WERI-Rb-1 (cell line): Measurements from ENCODE around the gene C17orf107.
A peak's percentile ranks its signal among the peaks of the same experiment; 100 is the strongest.

ENCODE experiments used
- DNase-seq: peaks from one replicate; pipeline ENCODE4 v3.0.0-alpha.2; 2020
- H3K27ac ChIP-seq: fragments of 250-450 bp; sonication (Bioruptor Pico); 2 replicates; pipeline ENCODE4 v1.5.1; 2020; ENCODE audit warnings: mild to moderate bottlenecking, moderate library complexity
- H3K27me3 ChIP-seq: fragments of 250-450 bp; sonication (Bioruptor Pico); 2 replicates; pipeline ENCODE4 v1.5.1; 2021; ENCODE audit warnings: mild to moderate bottlenecking, low read depth, moderate library complexity; ENCODE audit not compliant: insufficient read depth, severe bottlenecking
- H3K36me3 ChIP-seq: fragments of 250-450 bp; sonication (Bioruptor Pico); 2 replicates; pipeline ENCODE4 v1.5.1; 2020; ENCODE audit warnings: mild to moderate bottlenecking, moderate library complexity
- H3K4me3 ChIP-seq: 2 replicates; pipeline ENCODE4 v1.5.1; 2011; ENCODE audit warnings: low read depth, mild to moderate bottlenecking, control low read depth, low read length
- H3K9me3 ChIP-seq: fragments of 250-450 bp; sonication (Bioruptor Pico); 2 replicates; pipeline ENCODE4 v1.5.1; 2021; ENCODE audit warnings: mild to moderate bottlenecking, moderate library complexity; ENCODE audit not compliant: severe bottlenecking
- TF ChIP-seq, protein P1 (sequence below): IDR thresholded peaks from 2 replicates; pipeline ENCODE4 v1.5.1; 2011; ENCODE audit warnings: low read depth, mild to moderate bottlenecking, control low read depth, inconsistent platforms, low read length

The C17orf107 gene

GRCh38 chr17:4938688-4939545, 39.6 kb downstream of the C17orf107 start:
- peaks cover 42% of the 10 kb centered on the region for H3K36me3 ChIP-seq
- TF ChIP-seq, protein P1, sequence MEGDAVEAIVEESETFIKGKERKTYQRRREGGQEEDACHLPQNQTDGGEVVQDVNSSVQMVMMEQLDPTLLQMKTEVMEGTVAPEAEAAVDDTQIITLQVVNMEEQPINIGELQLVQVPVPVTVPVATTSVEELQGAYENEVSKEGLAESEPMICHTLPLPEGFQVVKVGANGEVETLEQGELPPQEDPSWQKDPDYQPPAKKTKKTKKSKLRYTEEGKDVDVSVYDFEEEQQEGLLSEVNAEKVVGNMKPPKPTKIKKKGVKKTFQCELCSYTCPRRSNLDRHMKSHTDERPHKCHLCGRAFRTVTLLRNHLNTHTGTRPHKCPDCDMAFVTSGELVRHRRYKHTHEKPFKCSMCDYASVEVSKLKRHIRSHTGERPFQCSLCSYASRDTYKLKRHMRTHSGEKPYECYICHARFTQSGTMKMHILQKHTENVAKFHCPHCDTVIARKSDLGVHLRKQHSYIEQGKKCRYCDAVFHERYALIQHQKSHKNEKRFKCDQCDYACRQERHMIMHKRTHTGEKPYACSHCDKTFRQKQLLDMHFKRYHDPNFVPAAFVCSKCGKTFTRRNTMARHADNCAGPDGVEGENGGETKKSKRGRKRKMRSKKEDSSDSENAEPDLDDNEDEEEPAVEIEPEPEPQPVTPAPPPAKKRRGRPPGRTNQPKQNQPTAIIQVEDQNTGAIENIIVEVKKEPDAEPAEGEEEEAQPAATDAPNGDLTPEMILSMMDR, result no peak
- no peak for DNase-seq
- H3K9me3 ChIP-seq, result no peaks in the 10 kb centered on the region
- H3K4me3 ChIP-seq, result peak overlapping the region; percentile 95
- H3K27me3 ChIP-seq, result no peaks in the 10 kb centered on the region
- peak overlapping the region; percentile 97 for H3K27ac ChIP-seq

GRCh38 chr17:4939546-4939795, 40.1 kb downstream of the C17orf107 start:
- H3K36me3 ChIP-seq, result peaks cover 47% of the 10 kb centered on the region
- H3K4me3 ChIP-seq, result peak overlapping the region; percentile 95
- H3K27me3 ChIP-seq, result no peaks in the 10 kb centered on the region
- H3K9me3 ChIP-seq, result no peaks in the 10 kb centered on the region
- DNase-seq, result no peak
- TF ChIP-seq, protein P1, result no peak
- H3K27ac ChIP-seq, result peak overlapping the region; percentile 97

DNA sequence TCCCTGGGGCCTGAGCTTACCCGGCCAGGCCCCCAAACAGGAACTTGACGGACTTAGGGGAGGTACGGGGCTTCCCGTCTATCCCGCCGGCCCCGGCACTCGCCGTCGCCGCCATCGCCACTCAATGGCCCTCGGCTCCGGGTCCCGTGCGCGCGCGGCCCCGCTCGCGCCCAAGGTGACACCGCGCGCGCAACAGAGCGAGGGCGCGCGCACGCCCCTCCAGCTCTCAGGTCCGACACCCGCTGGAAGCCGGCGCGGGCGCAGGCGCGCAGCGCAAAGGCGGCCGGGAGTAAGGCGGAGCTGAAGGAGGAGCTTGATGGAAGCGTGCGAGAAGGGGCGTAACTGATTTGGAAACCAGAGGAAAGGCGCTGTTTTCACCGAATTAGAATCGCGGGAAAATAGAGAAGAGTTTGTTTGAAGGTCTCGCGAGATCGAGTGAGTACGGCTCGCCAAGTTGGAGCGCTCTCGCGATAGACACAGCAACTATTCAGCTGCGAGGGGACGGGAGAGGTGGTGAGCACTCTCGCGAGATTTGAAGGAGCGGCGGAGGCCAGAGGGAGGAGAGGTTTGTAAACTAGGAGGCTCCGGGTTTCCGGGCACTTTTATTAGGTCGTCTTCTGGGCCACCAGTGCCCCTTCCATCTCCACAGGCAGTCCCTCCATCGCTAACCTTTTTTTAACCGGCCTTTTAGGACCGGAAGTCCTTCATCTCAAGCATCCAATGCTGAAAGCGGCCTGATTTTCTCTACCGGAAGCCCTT, 40.6 kb downstream of the C17orf107 start, which contains the start of the genes RNF167 and SLC25A11:
Gene RNF167, plus strand, starts transcription at position 473 of the 759 bp plus-strand sequence. CDS start 642 bp downstream, outside the sequence.
Gene SLC25A11, minus strand, starts transcription at position 251 of the 759 bp plus-strand sequence. Its CDS starts 136 bp downstream, at position 115.
- Histone ChIP-seq H3K4me3 (peak within 1 kb of the TSS; percentile 95), H3K36me3 (peaks cover 52% of the 10 kb centered on the region), H3K27ac (peak within 1 kb of the TSS; percentile 97), H3K9me3 (no peaks in the 10 kb centered on the region), H3K27me3 (no peaks in the 10 kb centered on the region)
- TF ChIP-seq, protein P1, result no peak
- DNase-seq, result peak; percentile 92

DNA sequence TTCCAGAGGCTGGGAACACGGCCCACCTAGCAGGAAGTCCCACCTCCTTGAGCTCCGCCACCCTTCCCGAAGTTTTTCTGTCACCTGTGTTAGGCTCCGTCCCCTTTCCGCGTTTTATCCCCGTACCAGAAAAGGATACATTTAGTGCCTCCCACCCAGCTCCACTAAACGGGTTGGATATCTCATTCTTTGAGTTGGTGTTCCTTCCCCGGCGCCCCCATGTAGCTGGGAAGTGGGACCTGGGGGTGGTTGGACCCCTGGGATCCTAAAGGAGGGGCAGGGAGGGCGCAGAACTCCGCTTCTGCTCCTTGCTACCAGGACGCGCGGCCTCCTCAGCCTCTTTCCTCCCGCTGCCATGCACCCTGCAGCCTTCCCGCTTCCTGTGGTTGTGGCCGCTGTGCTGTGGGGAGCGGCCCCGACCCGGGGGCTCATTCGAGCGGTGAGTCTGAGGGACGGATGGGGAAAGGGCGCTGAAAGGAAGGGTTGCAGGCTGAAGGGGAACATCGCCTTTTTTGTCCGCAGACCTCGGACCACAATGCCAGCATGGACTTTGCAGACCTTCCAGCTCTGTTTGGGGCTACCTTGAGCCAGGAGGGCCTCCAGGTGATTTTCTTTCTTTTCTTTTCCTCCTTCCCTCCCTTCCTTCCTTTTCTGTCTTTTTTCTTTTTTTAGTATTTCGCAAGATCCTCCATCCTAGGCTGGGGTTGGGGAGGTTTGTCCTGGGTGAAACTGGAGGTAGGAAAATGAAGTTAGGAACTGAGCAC, 41.4 kb downstream of the C17orf107 start:
- H3K4me3 ChIP-seq, result peak overlapping the region; percentile 95
- H3K36me3 ChIP-seq, result peaks cover 60% of the 10 kb centered on the region
- H3K9me3 ChIP-seq, result no peaks in the 10 kb centered on the region
- H3K27ac ChIP-seq, result peak overlapping the region; percentile 97
- H3K27me3 ChIP-seq, result no peaks in the 10 kb centered on the region
- peak; percentile 83 for DNase-seq
- TF ChIP-seq, protein P1, result no peak

DNA sequence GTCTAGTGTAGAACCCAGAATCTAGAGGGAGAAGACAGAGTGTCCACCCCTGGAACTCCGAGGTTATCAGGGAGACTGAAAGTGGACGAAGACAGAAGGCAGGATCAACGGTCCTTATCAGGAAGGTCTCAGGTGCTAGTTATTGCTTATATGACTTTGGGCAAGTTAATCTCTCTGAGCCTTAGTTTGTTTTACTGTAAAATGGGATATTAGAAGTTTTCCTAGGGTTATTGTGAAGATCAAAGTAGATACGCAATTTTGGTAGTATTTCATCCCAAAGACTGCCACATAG, 41.9 kb downstream of the C17orf107 start:
- TF ChIP-seq, protein P1, result no peak
- Histone ChIP-seq H3K27me3 (no peaks in the 10 kb centered on the region), H3K36me3 (peaks cover 65% of the 10 kb centered on the region), H3K9me3 (no peaks in the 10 kb centered on the region), H3K4me3 (peak overlapping the region; percentile 95), H3K27ac (peak overlapping the region; percentile 97)
- no peak for DNase-seq
